GM12878 (cell line): ENCODE measurements around the gene TRAF3IP3. TPM values are rescaled to one million over a fixed set of nuclear protein-coding genes. Genes with fewer than 3 reads are reported as not detected.

Source experiments
- BCL3 ChIP-seq: IDR thresholded peaks from 2 replicates; pipeline ENCODE4 v1.6.1; 2011; ENCODE audit warnings: borderline replicate concordance, low read depth, mild to moderate bottlenecking, moderate library complexity, low read length; ENCODE audit not compliant: insufficient read depth, poor library complexity, severe bottlenecking
- BHLHE40 ChIP-seq, 2 experiments: fragments of 450-650 bp in 1 of 2; IDR thresholded peaks; 2 replicates each; pipeline ENCODE4 v1.6.1; 2011 to 2017; ENCODE audit warnings: low read depth in 2 of 2, borderline replicate concordance in 1 of 2, improper control_type of control experiment in 1 of 2, low read length in 1 of 2, mild to moderate bottlenecking in 1 of 2
- BMI1 ChIP-seq: fragments of 450-650 bp; IDR thresholded peaks from 2 replicates; pipeline ENCODE4 v1.6.1; 2016; ENCODE audit warnings: mild to moderate bottlenecking, moderate library complexity, borderline replicate concordance
- ESRRA ChIP-seq: IDR thresholded peaks from 2 replicates; pipeline ENCODE4 v1.6.1; 2012; ENCODE audit warnings: mild to moderate bottlenecking, low read length, improper control_type of control experiment
- FOXM1 ChIP-seq: IDR thresholded peaks from 2 replicates; pipeline ENCODE4 v1.6.1; 2012; ENCODE audit warnings: low read depth, mild to moderate bottlenecking, inconsistent platforms, low read length, moderate library complexity
- MAX ChIP-seq: IDR thresholded peaks from 2 replicates; pipeline ENCODE4 v1.6.1; 2012; ENCODE audit warnings: low read depth, low read length, improper control_type of control experiment
- MTA3 ChIP-seq: IDR thresholded peaks from 2 replicates; pipeline ENCODE4 v1.6.1; 2012; ENCODE audit warnings: low read length, inconsistent platforms, borderline replicate concordance
- NFIC ChIP-seq: IDR thresholded peaks from 2 replicates; pipeline ENCODE4 v1.6.1; 2012; ENCODE audit warnings: low read depth, mild to moderate bottlenecking, inconsistent platforms, low read length, moderate library complexity
- POU2F2 ChIP-seq: IDR thresholded peaks from 3 replicates; pipeline ENCODE4 v1.6.1; 2011; ENCODE audit warnings: low read depth, mild to moderate bottlenecking, low read length, borderline replicate concordance
- RELA ChIP-seq: fragments of 450-650 bp; IDR thresholded peaks from 2 replicates; pipeline ENCODE4 v1.8.0; 2014; ENCODE audit warnings: borderline replicate concordance; ENCODE audit not compliant: partially characterized antibody
- SMAD1 ChIP-seq: fragments of 450-650 bp; IDR thresholded peaks from 2 replicates; pipeline ENCODE4 v1.6.1; 2018; ENCODE audit warnings: mild to moderate bottlenecking, low read depth; ENCODE audit not compliant: partially characterized antibody
- WRNIP1 ChIP-seq: IDR thresholded peaks from 2 replicates; pipeline ENCODE4 v1.6.1; 2011; ENCODE audit warnings: low read depth, low read length, improper control_type of control experiment, borderline replicate concordance
- ZNF207 ChIP-seq: fragments of 450-650 bp; IDR thresholded peaks from 2 replicates; pipeline ENCODE4 v1.6.1; 2014; ENCODE audit warnings: antibody characterized with exemption, mild to moderate bottlenecking, borderline replicate concordance
- ZNF274 ChIP-seq: IDR thresholded peaks from one replicate; pipeline ENCODE4 v1.8.0; 2011; ENCODE audit not compliant: insufficient read length, insufficient read depth
- polyA plus RNA-seq, 11 experiments: library from polyadenylated mRNA; depleted of rRNA in 4 of 11; unstranded in 6 of 11; stranded (reverse) in 5 of 11; fragments of >200 nt; fragmentation: Nextera tagmentation in 4 of 11; fragmentation: Illumina TruSeq in 1 of 11; extraction: Ambion mirVana in 4 of 11; extraction: Trizol in 1 of 11; gene quantifications; 1 replicate in 1 of 11; 2 replicates in 10 of 11; pipeline versions ENCODE4 v1.2.1 to v1.2.3, GENCODE V29; 2011 to 2016; ENCODE audit warnings: inconsistent platforms in 2 of 11, missing spikeins in 2 of 11, low read depth in 1 of 11
- total RNA-seq, 4 experiments: library from RNA; depleted of rRNA in 3 of 4; stranded (reverse); fragments of >200 nt in 3 of 4; fragmentation: Illumina TruSeq in 1 of 4; extraction: Trizol in 1 of 4; gene quantifications; 2 replicates each; pipeline versions ENCODE4 v1.2.1 to v1.2.3, GENCODE V29; 2013 to 2021
- TF ChIP-seq, protein P1 (sequence below): fragments of 450-650 bp; IDR thresholded peaks from 2 replicates; pipeline ENCODE4 v1.6.1; 2017; ENCODE audit warnings: mild to moderate bottlenecking, low read depth, inconsistent platforms; ENCODE audit not compliant: poor library complexity, severe bottlenecking
- TF ChIP-seq, protein P2 (sequence below): fragments of 450-650 bp; IDR thresholded peaks from 2 replicates; pipeline ENCODE4 v1.6.1; 2017; ENCODE audit warnings: mild to moderate bottlenecking, moderate library complexity
- TF ChIP-seq, protein P3 (sequence below): fragments of 450-650 bp; IDR thresholded peaks from 2 replicates; pipeline ENCODE4 v1.6.1; 2016; ENCODE audit warnings: mild to moderate bottlenecking

TRAF3IP3 gene
- total and polyA plus RNA-seq, 10 of the 15 experiments (the other 5 are each of a cell fraction or from before 2014, with no cell fraction given): 61.6 to 121 (median 96.5) TPM

DNA sequence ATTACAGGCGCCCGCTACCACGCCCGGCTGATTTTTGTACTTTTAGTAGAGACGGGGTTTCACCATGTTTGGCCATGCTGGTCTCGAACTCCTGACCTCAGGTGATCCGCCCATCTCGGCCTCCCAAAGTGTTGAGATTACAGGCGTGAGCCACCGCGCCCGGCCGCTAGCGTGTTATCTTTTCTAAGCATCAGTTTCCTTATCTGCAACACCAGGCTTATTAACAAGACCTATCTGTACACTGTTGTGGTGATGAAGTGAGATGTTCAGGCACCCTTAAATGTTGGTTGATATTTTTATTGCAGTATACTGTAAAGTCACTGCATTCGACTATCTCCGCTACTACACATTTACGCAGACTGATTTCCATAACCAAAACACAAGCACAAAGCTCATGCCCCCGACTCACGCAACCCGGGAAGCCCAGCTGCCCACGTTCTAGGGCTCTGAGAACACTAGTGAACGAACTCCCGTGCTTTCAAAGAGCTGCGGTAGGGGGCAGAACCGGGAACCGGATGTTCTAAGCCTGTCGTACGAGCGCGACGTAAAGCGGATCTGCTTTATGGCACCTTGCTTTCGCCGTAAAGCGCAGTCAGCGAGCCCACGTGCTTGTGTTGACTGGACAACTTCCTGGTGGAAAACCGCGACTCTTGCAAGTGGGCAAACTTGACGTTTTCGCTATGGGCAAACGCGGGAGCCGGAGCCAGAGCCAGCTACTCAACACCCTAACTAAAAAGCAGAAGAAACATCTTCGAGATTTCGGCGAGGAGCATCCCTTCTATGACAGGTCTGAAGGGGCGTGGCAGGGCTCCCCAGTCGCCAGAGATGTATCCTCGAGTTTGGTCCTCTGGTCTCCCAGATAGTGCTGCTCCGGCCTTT is 71.8 kb downstream of the TRAF3IP3 start, which contains the start of gene UTP25 (continued):
- TF ChIP-seq ESRRA (no peak), POU2F2 (0 out of 3 replicates have a peak, but pooled peaks have one; percentile 51), SMAD1 (no peak), WRNIP1 (0 out of 2 replicates have a peak, but pooled peaks have one; percentile 25), MAX (peak; percentile 100), BMI1 (no peak), RELA (peak; percentile 37), NFIC (peak; percentile 32; the same call in 1 of the 2 replicates), ZNF207 (peak; percentile 70; the same call in 1 of the 2 replicates), ZNF274 (no peak), MTA3 (no peak), FOXM1 (no peak), BCL3 (no peak), BHLHE40 (IDR thresholded peaks at IDR 0.05; ENCODE audit: borderline replicate concordance in 1 of 2, low read depth in 2 of 2, low read length in 1 of 2) (peak; percentile 82 to 86)
- TF ChIP-seq, protein P1, sequence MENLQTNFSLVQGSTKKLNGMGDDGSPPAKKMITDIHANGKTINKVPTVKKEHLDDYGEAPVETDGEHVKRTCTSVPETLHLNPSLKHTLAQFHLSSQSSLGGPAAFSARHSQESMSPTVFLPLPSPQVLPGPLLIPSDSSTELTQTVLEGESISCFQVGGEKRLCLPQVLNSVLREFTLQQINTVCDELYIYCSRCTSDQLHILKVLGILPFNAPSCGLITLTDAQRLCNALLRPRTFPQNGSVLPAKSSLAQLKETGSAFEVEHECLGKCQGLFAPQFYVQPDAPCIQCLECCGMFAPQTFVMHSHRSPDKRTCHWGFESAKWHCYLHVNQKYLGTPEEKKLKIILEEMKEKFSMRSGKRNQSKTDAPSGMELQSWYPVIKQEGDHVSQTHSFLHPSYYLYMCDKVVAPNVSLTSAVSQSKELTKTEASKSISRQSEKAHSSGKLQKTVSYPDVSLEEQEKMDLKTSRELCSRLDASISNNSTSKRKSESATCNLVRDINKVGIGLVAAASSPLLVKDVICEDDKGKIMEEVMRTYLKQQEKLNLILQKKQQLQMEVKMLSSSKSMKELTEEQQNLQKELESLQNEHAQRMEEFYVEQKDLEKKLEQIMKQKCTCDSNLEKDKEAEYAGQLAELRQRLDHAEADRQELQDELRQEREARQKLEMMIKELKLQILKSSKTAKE: no peak
- TF ChIP-seq, protein P2, sequence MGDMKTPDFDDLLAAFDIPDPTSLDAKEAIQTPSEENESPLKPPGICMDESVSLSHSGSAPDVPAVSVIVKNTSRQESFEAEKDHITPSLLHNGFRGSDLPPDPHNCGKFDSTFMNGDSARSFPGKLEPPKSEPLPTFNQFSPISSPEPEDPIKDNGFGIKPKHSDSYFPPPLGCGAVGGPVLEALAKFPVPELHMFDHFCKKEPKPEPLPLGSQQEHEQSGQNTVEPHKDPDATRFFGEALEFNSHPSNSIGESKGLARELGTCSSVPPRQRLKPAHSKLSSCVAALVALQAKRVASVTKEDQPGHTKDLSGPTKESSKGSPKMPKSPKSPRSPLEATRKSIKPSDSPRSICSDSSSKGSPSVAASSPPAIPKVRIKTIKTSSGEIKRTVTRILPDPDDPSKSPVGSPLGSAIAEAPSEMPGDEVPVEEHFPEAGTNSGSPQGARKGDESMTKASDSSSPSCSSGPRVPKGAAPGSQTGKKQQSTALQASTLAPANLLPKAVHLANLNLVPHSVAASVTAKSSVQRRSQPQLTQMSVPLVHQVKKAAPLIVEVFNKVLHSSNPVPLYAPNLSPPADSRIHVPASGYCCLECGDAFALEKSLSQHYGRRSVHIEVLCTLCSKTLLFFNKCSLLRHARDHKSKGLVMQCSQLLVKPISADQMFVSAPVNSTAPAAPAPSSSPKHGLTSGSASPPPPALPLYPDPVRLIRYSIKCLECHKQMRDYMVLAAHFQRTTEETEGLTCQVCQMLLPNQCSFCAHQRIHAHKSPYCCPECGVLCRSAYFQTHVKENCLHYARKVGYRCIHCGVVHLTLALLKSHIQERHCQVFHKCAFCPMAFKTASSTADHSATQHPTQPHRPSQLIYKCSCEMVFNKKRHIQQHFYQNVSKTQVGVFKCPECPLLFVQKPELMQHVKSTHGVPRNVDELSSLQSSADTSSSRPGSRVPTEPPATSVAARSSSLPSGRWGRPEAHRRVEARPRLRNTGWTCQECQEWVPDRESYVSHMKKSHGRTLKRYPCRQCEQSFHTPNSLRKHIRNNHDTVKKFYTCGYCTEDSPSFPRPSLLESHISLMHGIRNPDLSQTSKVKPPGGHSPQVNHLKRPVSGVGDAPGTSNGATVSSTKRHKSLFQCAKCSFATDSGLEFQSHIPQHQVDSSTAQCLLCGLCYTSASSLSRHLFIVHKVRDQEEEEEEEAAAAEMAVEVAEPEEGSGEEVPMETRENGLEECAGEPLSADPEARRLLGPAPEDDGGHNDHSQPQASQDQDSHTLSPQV: no peak
- TF ChIP-seq, protein P3, sequence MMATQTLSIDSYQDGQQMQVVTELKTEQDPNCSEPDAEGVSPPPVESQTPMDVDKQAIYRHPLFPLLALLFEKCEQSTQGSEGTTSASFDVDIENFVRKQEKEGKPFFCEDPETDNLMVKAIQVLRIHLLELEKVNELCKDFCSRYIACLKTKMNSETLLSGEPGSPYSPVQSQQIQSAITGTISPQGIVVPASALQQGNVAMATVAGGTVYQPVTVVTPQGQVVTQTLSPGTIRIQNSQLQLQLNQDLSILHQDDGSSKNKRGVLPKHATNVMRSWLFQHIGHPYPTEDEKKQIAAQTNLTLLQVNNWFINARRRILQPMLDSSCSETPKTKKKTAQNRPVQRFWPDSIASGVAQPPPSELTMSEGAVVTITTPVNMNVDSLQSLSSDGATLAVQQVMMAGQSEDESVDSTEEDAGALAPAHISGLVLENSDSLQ: peak; percentile 41; the same call in 1 of the 2 replicates
